Measurements from ENCODE around the gene MAPK14.
A peak's percentile ranks its signal among the peaks of the same experiment; 100 is the strongest.

The MAPK14 gene

GRCh38 chr6:36135053-36135731 is 107.6 kb downstream of the MAPK14 start:
- no peak for TF ChIP-seq CTCF (IDR thresholded peaks at IDR 0.05; ENCODE audit: low read depth, low read length)
- DNase-seq (ENCODE audit: low read depth, low spot score): no peak
- in situ Hi-C loops (cut with HindIII; ENCODE audit: low sequenced_read_pairs): no loop called here
- H3K4me3 ChIP-seq (ENCODE audit: low read depth, low read length): no peak overlapping the region

- no peak for TF ChIP-seq CTCF (IDR thresholded peaks at IDR 0.05; ENCODE audit: low read depth, low read length)
- H3K4me3 ChIP-seq (ENCODE audit: low read depth, low read length): no peak overlapping the region
- DNase-seq (ENCODE audit: low read depth, low spot score): no peak
- in situ Hi-C loops (cut with HindIII; ENCODE audit: low sequenced_read_pairs): no loop called here
These were observed 108.4 kb downstream of the MAPK14 start for GRCh38 chr6:36136034-36136433.

- no peak for TF ChIP-seq CTCF (IDR thresholded peaks at IDR 0.05; ENCODE audit: low read depth, low read length)
- no peak overlapping the region for H3K4me3 ChIP-seq (ENCODE audit: low read depth, low read length)
- in situ Hi-C loops (cut with HindIII; ENCODE audit: low sequenced_read_pairs): no loop called here
- no peak for DNase-seq (ENCODE audit: low read depth, low spot score)
These were observed 108.9 kb downstream of the MAPK14 start for GRCh38 chr6:36136551-36136950.

GRCh38 chr6:36138667-36139066 is 111.1 kb downstream of the MAPK14 start:
- H3K4me3 ChIP-seq (ENCODE audit: low read depth, low read length): no peak overlapping the region
- in situ Hi-C loops (cut with HindIII; ENCODE audit: low sequenced_read_pairs): no loop called here

GRCh38 chr6:36139431-36139830 is 111.8 kb downstream of the MAPK14 start:
- no peak overlapping the region for H3K4me3 ChIP-seq (ENCODE audit: low read depth, low read length)
- TF ChIP-seq CTCF (IDR thresholded peaks at IDR 0.05; ENCODE audit: low read depth, low read length): peak; percentile 20
- no peak for DNase-seq (ENCODE audit: low read depth, low spot score)
- in situ Hi-C loops (cut with HindIII; ENCODE audit: low sequenced_read_pairs): no loop called here

More at GRCh38 chr6:36138667-36139066, 111.1 kb downstream of the MAPK14 start:
- no peak for TF ChIP-seq CTCF (IDR thresholded peaks at IDR 0.05; ENCODE audit: low read depth, low read length)
- DNase-seq (ENCODE audit: low read depth, low spot score): no peak

GRCh38 chr6:36139991-36140710 is 112.5 kb downstream of the MAPK14 start:
- H3K4me3 ChIP-seq (ENCODE audit: low read depth, low read length): no peak overlapping the region
- no peak for TF ChIP-seq CTCF (IDR thresholded peaks at IDR 0.05; ENCODE audit: low read depth, low read length)
- DNase-seq (ENCODE audit: low read depth, low spot score): no peak
- in situ Hi-C loops (cut with HindIII; ENCODE audit: low sequenced_read_pairs): no loop called here
